GM12878 (cell line): ENCODE measurements around the gene KIAA1217. TPM values are rescaled to one million over a fixed set of nuclear protein-coding genes. Genes with fewer than 3 reads are reported as not detected.

ENCODE experiments used
- ATAC-seq: fragments of 200-7000 bp; cut with Tn5 transposase; 3 replicates; pipeline ENCODE4 v1.9.1; 2020; ENCODE audit warnings: mild to moderate bottlenecking, moderate library complexity
- BruUV-seq: library from RNA; stranded (reverse); fragments of 400-500 nt; replicated peaks from 2 replicates; lab custom pipeline; 2021; lab: Mats Ljungman, UMichigan
- CTCF ChIA-PET: fragments of 300-600 bp; sonication (Branson Sonifier 250); formaldehyde crosslinking; extraction: SDS; loops from one replicate; lab custom pipeline; 2021; ENCODE audit warnings: inconsistent platforms; lab: Yijun Ruan, JAX
- POLR2A ChIA-PET: fragments of 350-600 bp; formaldehyde crosslinking; extraction: SDS; loops from one replicate; lab custom pipeline; 2021; ENCODE audit warnings: inconsistent platforms; lab: Charles Lee
- RAD21 ChIA-PET: fragments of 300-600 bp; sonication (Branson Sonifier 250); formaldehyde crosslinking; loops from one replicate; lab custom pipeline; 2023; ENCODE audit warnings: antibody characterized with exemption; ENCODE audit not compliant: unreplicated experiment; lab: Charles Lee
- SMC1A ChIA-PET: fragments of 300-600 bp; sonication (Branson Sonifier 250); formaldehyde crosslinking; loops from one replicate; lab custom pipeline; 2023; ENCODE audit not compliant: unreplicated experiment, uncharacterized antibody; lab: Charles Lee
- DNase-seq: peaks from one replicate; pipeline ENCODE4 v3.0.0-alpha.2; 2011; ENCODE audit warnings: low read depth, low spot score
- FAIRE-seq: peaks from 3 replicates; lab custom pipeline; 2011; peaks lifted over from hg19 to GRCh38; lab: Jason Lieb, UNC
- H2AFZ ChIP-seq: 2 replicates; pipeline ENCODE4 v1.6.0; 2011; ENCODE audit warnings: low read depth, low read length, control low read depth; ENCODE audit not compliant: control insufficient read depth
- H3K27ac ChIP-seq: 2 replicates; pipeline ENCODE4 v1.5.1; 2011; ENCODE audit warnings: control low read depth; ENCODE audit not compliant: control insufficient read depth, insufficient read depth
- H3K27me3 ChIP-seq, 2 experiments: replicated peaks in 1 of 2; 2 replicates each; pipeline versions ENCODE4 v1.6.0 to v1.6.1; 2011; ENCODE audit warnings: low read length in 1 of 2; ENCODE audit not compliant: control insufficient read depth in 2 of 2, insufficient read depth in 2 of 2
- H3K36me3 ChIP-seq, 2 experiments: 2 replicates each; pipeline ENCODE4 v1.5.1; 2011; ENCODE audit warnings: low read length in 1 of 2; ENCODE audit not compliant: control insufficient read depth in 2 of 2, insufficient read depth in 2 of 2
- H3K4me1 ChIP-seq: 2 replicates; pipeline ENCODE4 v1.6.1; 2011; ENCODE audit warnings: mild to moderate bottlenecking, low read length, moderate library complexity, mixed read lengths; ENCODE audit not compliant: control insufficient read depth, insufficient read depth
- H3K4me2 ChIP-seq: 2 replicates; pipeline ENCODE4 v1.6.0; 2011; ENCODE audit warnings: control low read depth; ENCODE audit not compliant: control insufficient read depth, insufficient read depth
- H3K4me3 ChIP-seq: fragments of 200-600 bp; sonication (generic); 2 replicates; pipeline ENCODE4 v1.5.1; 2016
- H3K79me2 ChIP-seq: 2 replicates; pipeline ENCODE4 v1.6.0; 2011; ENCODE audit warnings: low read length; ENCODE audit not compliant: control insufficient read depth, insufficient read depth
- H3K9ac ChIP-seq: 2 replicates; pipeline ENCODE4 v1.8.0; 2011; ENCODE audit warnings: low read length, control low read depth, mixed read lengths; ENCODE audit not compliant: control insufficient read depth, insufficient read depth
- H3K9me3 ChIP-seq: replicated peaks from 3 replicates; pipeline ENCODE4 v1.5.1; 2011; ENCODE audit warnings: mild to moderate bottlenecking, low read length; ENCODE audit not compliant: control insufficient read depth, insufficient read depth
- H4K20me1 ChIP-seq: 2 replicates; pipeline ENCODE4 v1.6.0; 2011; ENCODE audit not compliant: control insufficient read depth, insufficient read depth
- EZH2 ChIP-seq: IDR thresholded peaks from 2 replicates; pipeline ENCODE4 v1.6.1; 2012; ENCODE audit warnings: low read depth, mild to moderate bottlenecking, control low read depth, inconsistent platforms, low read length, borderline replicate concordance; ENCODE audit not compliant: control insufficient read depth
- IRF4 ChIP-seq: IDR thresholded peaks from 2 replicates; pipeline ENCODE4 v1.6.1; 2011; ENCODE audit warnings: low read depth, low read length
- JUNB ChIP-seq: IDR thresholded peaks from 2 replicates; pipeline ENCODE4 v1.6.1; 2016; ENCODE audit warnings: antibody characterized with exemption, mild to moderate bottlenecking
- NKRF ChIP-seq: fragments of 450-650 bp; conservative IDR thresholded peaks from 2 replicates; pipeline ENCODE4 v1.6.1; 2017; ENCODE audit warnings: mild to moderate bottlenecking, moderate library complexity
- PKNOX1 ChIP-seq: fragments of 450-650 bp; IDR thresholded peaks from 2 replicates; pipeline ENCODE4 v1.6.1; 2016; ENCODE audit warnings: mild to moderate bottlenecking
- RUNX3 ChIP-seq: IDR thresholded peaks from 2 replicates; pipeline ENCODE4 v1.6.1; 2012; ENCODE audit warnings: low read length, inconsistent platforms
- ZNF217 ChIP-seq: fragments of 450-650 bp; IDR thresholded peaks from 2 replicates; pipeline ENCODE4 v1.6.1; 2017; ENCODE audit warnings: antibody characterized with exemption, mild to moderate bottlenecking
- ZNF24 ChIP-seq: fragments of 450-650 bp; IDR thresholded peaks from 2 replicates; pipeline ENCODE4 v1.6.1; 2017; ENCODE audit warnings: antibody characterized with exemption, mild to moderate bottlenecking
- WGBS: methylation state at CpG from one replicate; pipeline ENCODE4 v1.1.6; 2016; ENCODE audit warnings: low lambda C conversion rate; ENCODE audit not compliant: insufficient replicate concordance, insufficient coverage; ENCODE audit errors: missing lambda C conversion rate; 5-methylcytosine and 5-hydroxymethylcytosine counted together
- in situ Hi-C: fragments of 300-500 bp; cut with MboI; formaldehyde crosslinking; loops from 9 replicates; pipeline ENCODE4 v1.14.3; 2018; ENCODE audit warnings: mixed read lengths
- intact Hi-C: fragments of 100-400 bp; cut with micrococcal nuclease; formaldehyde crosslinking; loops from one replicate; pipeline ENCODE4 v1.14.2; 2022; ENCODE audit not compliant: unreplicated experiment
- polyA plus RNA-seq, 11 experiments: library from polyadenylated mRNA; depleted of rRNA in 4 of 11; unstranded in 6 of 11; stranded (reverse) in 5 of 11; fragments of >200 nt; fragmentation: Nextera tagmentation in 4 of 11; fragmentation: Illumina TruSeq in 1 of 11; extraction: Ambion mirVana in 4 of 11; extraction: Trizol in 1 of 11; gene quantifications; 1 replicate in 1 of 11; 2 replicates in 10 of 11; pipeline versions ENCODE4 v1.2.1 to v1.2.3, GENCODE V29; 2011 to 2016; ENCODE audit warnings: inconsistent platforms in 2 of 11, missing spikeins in 2 of 11, low read depth in 1 of 11
- total RNA-seq, 4 experiments: library from RNA; depleted of rRNA in 3 of 4; stranded (reverse); fragments of >200 nt in 3 of 4; fragmentation: Illumina TruSeq in 1 of 4; extraction: Trizol in 1 of 4; gene quantifications; 2 replicates each; pipeline versions ENCODE4 v1.2.1 to v1.2.3, GENCODE V29; 2013 to 2021

Gene KIAA1217
- total and polyA plus RNA-seq, 10 of the 15 experiments (the other 5 are each of a cell fraction or from before 2014, with no cell fraction given): 0.57 to 3.8 (median 2.1) TPM

GRCh38 chr10:24209946-24210491 is 1.1 kb downstream of the KIAA1217 start (continued):
- TF ChIP-seq IRF4 (no peak), NKRF (no peak)

DNA sequence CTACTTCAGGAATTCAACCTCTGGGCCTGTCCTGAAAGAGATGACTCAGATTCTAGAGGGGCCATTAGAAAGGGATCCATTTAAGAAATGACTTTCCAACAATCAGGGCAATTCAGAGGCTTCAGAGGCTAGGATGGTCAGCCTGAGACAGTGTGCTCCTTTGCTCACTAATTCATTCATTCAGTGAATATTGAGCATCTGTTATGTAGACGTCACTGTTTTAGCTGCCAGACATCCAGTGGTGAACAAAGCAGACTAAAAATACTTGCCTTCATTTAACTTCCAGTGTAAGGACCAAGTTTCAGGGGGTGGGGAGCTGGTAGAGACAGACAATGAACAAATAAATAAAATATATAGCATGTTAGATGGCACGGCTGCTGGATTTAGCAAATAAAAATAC is 1.6 kb downstream of the KIAA1217 start:
- RAD21 ChIA-PET: interaction anchor here (0.8 to 2.3 kb wide), 3 partner anchors 12 to 173 kb away, joined by 3 to 9 read pairs (median 4); no protein-coding TSS in a partner anchor
- BruUV-seq: no TSS peak
- no peak for FAIRE-seq
- Histone ChIP-seq H3K9ac (no peak overlapping the region), H3K4me1 (peaks cover 9% of the 10 kb centered on the region)
- CTCF ChIA-PET: interaction anchor here (0.6 to 5.3 kb wide), 8 partner anchors 10 to 501 kb away, joined by 3 to 22 read pairs (median 4); no protein-coding TSS in a partner anchor
- TF ChIP-seq JUNB (0 out of 2 replicates have a peak, but pooled peaks have one; percentile 8), PKNOX1 (0 out of 2 replicates have a peak, but pooled peaks have one; percentile 4), RUNX3 (no peak), EZH2 (no peak), ZNF24 (peak; percentile 70), ZNF217 (peak; percentile 69)
- TF ChIP-seq, all 136 proteins: peak for 4
- SMC1A ChIA-PET: interaction anchor here (0.6 to 2.9 kb wide), 13 partner anchors 9 to 295 kb away, joined by 3 to 16 read pairs (median 3); no protein-coding TSS in a partner anchor
- Histone ChIP-seq H3K4me2 (peak overlapping the region; percentile 49), H3K4me3 (no peak overlapping the region), H3K27me3 (no peaks in the 10 kb centered on the region), H3K36me3 (no peaks in the 10 kb centered on the region), H3K79me2 (no peaks in the 10 kb centered on the region; the same call in 1 of the 2 replicates), H3K9me3 (no peaks in the 10 kb centered on the region; the same call in 2 of the 3 replicates), H4K20me1 (no peaks in the 10 kb centered on the region), H3K27ac (peak overlapping the region; percentile 49), H2AFZ (no peak overlapping the region)
- POLR2A ChIA-PET: interaction anchor here (0.5 to 1.7 kb wide), 7 partner anchors 12 to 779 kb away, joined by 3 to 8 read pairs (median 3); no protein-coding TSS in a partner anchor
- intact Hi-C loops: no loop called here
- 46% methylated on average over 2 of the region's 2 CpGs for WGBS
- in situ Hi-C loops: no loop called here
- DNase-seq (no peak), ATAC-seq (peak; percentile 7)
